PFSK-1 (cell line): ENCODE measurements around the gene GALNT9.

Source experiments
- REST ChIP-seq, 2 experiments: IDR thresholded peaks; 2 replicates each; pipeline versions ENCODE4 v1.6.1 to v1.8.0; 2011 to 2012; ENCODE audit warnings: low read depth in 2 of 2, low read length in 2 of 2, control low read depth in 1 of 2, inconsistent platforms in 1 of 2, mild to moderate bottlenecking in 1 of 2, moderate library complexity in 1 of 2; ENCODE audit not compliant: insufficient read depth in 1 of 2
- SIN3A ChIP-seq: IDR thresholded peaks from 2 replicates; pipeline ENCODE4 v1.6.1; 2012; ENCODE audit warnings: mild to moderate bottlenecking, low read length, moderate library complexity, borderline replicate concordance; ENCODE audit not compliant: insufficient read depth

GRCh38 chr12:132228476-132229192, 100.8 kb downstream of the GALNT9 start:
- TF ChIP-seq REST (IDR thresholded peaks at IDR 0.05; ENCODE audit: insufficient read depth in 1 of 2, low read depth in 2 of 2, low read length in 2 of 2) (no peak), SIN3A (no peak)
